IMR-90 (cell line): ENCODE data around the gene UBE2L3. TPM values are rescaled to one million over a fixed set of nuclear protein-coding genes. Genes with fewer than 3 reads are reported as not detected.

Source experiments
- ATAC-seq: fragments of 200-7000 bp; cut with Tn5 transposase; 2 replicates; pipeline ENCODE4 v1.9.1; 2020; ENCODE audit warnings: low read depth, mild to moderate bottlenecking, moderate library complexity
- BruUV-seq: library from RNA; stranded (reverse); fragments of 400-500 nt; replicated peaks from 2 replicates; lab custom pipeline; 2021; lab: Mats Ljungman, UMichigan
- CTCF ChIA-PET: fragments of 300-600 bp; formaldehyde crosslinking; extraction: SDS; loops from one replicate; lab custom pipeline; 2021; ENCODE audit warnings: antibody characterized with exemption; lab: Yijun Ruan, JAX
- POLR2A ChIA-PET: fragments of 300-600 bp; sonication (Branson Sonifier 250); formaldehyde crosslinking; loops from one replicate; lab custom pipeline; 2022; ENCODE audit warnings: antibody characterized with exemption; ENCODE audit not compliant: unreplicated experiment; lab: Charles Lee
- DNase-seq: peaks from one replicate; pipeline ENCODE4 v3.0.0; 2013
- H2AFZ ChIP-seq: replicated peaks from 2 replicates; pipeline ENCODE3; 2013; ENCODE audit warnings: low read length, mild to moderate bottlenecking; ENCODE audit not compliant: poor library complexity
- H2AK5ac ChIP-seq: 2 replicates; pipeline ENCODE4 v1.6.1; 2013; ENCODE audit warnings: low read depth, low read length, inconsistent platforms
- H2AK9ac ChIP-seq: replicated peaks from 2 replicates; pipeline ENCODE3; 2013; ENCODE audit warnings: mild to moderate bottlenecking, low read depth, low read length, moderate library complexity; ENCODE audit not compliant: poor library complexity
- H2BK120ac ChIP-seq: 2 replicates; pipeline ENCODE4 v1.6.1; 2013; ENCODE audit warnings: low read depth, low read length, inconsistent platforms
- H2BK15ac ChIP-seq: 3 replicates; pipeline ENCODE4 v1.6.1; 2013; ENCODE audit warnings: low read depth, low read length, inconsistent platforms
- H2BK20ac ChIP-seq: 2 replicates; pipeline ENCODE4 v1.6.1; 2013; ENCODE audit warnings: low read depth, mild to moderate bottlenecking, inconsistent platforms, low read length, moderate library complexity
- H2BK5ac ChIP-seq: 2 replicates; pipeline ENCODE4 v1.6.1; 2013; ENCODE audit warnings: mild to moderate bottlenecking, low read depth, low read length, inconsistent platforms; ENCODE audit not compliant: poor library complexity, severe bottlenecking
- H3K14ac ChIP-seq: replicated peaks from 2 replicates; pipeline ENCODE4 v1.6.1; 2013; ENCODE audit warnings: low read depth, low read length, inconsistent platforms
- H3K18ac ChIP-seq: 2 replicates; pipeline ENCODE4 v1.6.1; 2013; ENCODE audit warnings: low read depth, low read length, control low read depth
- H3K23ac ChIP-seq: 2 replicates; pipeline ENCODE4 v1.6.1; 2013; ENCODE audit warnings: low read depth, low read length, inconsistent platforms
- H3K27ac ChIP-seq: 2 replicates; pipeline ENCODE4 v1.5.1; 2013; ENCODE audit warnings: mild to moderate bottlenecking, control low read depth, low read length; ENCODE audit not compliant: insufficient read depth
- H3K27me3 ChIP-seq: 2 replicates; pipeline ENCODE4 v1.6.1; 2013; ENCODE audit warnings: low read length; ENCODE audit not compliant: control insufficient read depth, insufficient read depth
- H3K36me3 ChIP-seq: 2 replicates; pipeline ENCODE4 v1.6.1; 2013; ENCODE audit warnings: low read length, mixed read lengths; ENCODE audit not compliant: control insufficient read depth, insufficient read depth
- H3K4ac ChIP-seq: 2 replicates; pipeline ENCODE4 v1.6.1; 2013; ENCODE audit warnings: low read depth, low read length, inconsistent platforms
- H3K4me1 ChIP-seq: 2 replicates; pipeline ENCODE4 v1.6.1; 2013; ENCODE audit warnings: low read length, mixed read lengths; ENCODE audit not compliant: control insufficient read depth, insufficient read depth
- H3K4me2 ChIP-seq: 2 replicates; pipeline ENCODE4 v1.6.1; 2013; ENCODE audit warnings: low read depth, mild to moderate bottlenecking, control low read depth, low read length, moderate library complexity
- H3K4me3 ChIP-seq: 2 replicates; pipeline ENCODE4 v1.5.1; 2013; ENCODE audit warnings: low read depth, mild to moderate bottlenecking, control low read depth, low read length, moderate library complexity; ENCODE audit not compliant: insufficient read depth
- H3K56ac ChIP-seq: 2 replicates; pipeline ENCODE4 v1.6.1; 2013; ENCODE audit warnings: low read length, inconsistent platforms; ENCODE audit not compliant: insufficient read depth; ENCODE audit errors: extremely low read depth
- H3K79me1 ChIP-seq, 2 experiments: 2 replicates each; pipeline ENCODE4 v1.6.1; 2013; ENCODE audit warnings: low read length in 2 of 2, inconsistent platforms in 1 of 2, low read depth in 1 of 2
- H3K9ac ChIP-seq: 2 replicates; pipeline ENCODE4 v1.6.1; 2013; ENCODE audit warnings: low read depth, low read length, control low read depth
- H3K9me1 ChIP-seq: 2 replicates; pipeline ENCODE4 v1.6.1; 2013; ENCODE audit warnings: low read length, inconsistent platforms; ENCODE audit not compliant: insufficient read depth
- H3K9me3 ChIP-seq: 2 replicates; pipeline ENCODE4 v1.6.1; 2013; ENCODE audit warnings: low read length; ENCODE audit not compliant: control insufficient read depth, insufficient read depth
- H4K20me1 ChIP-seq: 2 replicates; pipeline ENCODE4 v1.6.1; 2013; ENCODE audit warnings: low read length, inconsistent platforms; ENCODE audit not compliant: insufficient read depth
- H4K5ac ChIP-seq: 2 replicates; pipeline ENCODE4 v1.6.1; 2013; ENCODE audit warnings: mild to moderate bottlenecking, low read depth, low read length, control low read depth
- H4K8ac ChIP-seq, 2 experiments: 2 replicates each; pipeline ENCODE4 v1.6.1; 2013; ENCODE audit warnings: low read depth in 2 of 2, low read length in 2 of 2, control low read depth in 1 of 2, inconsistent platforms in 1 of 2
- H4K91ac ChIP-seq: 2 replicates; pipeline ENCODE4 v1.6.1; 2013; ENCODE audit warnings: low read depth, low read length, inconsistent platforms; ENCODE audit not compliant: insufficient read depth
- BHLHE40 ChIP-seq: fragments of 150-350 bp; IDR thresholded peaks from 2 replicates; pipeline ENCODE4 v1.6.1; 2016; ENCODE audit warnings: mild to moderate bottlenecking, low read depth, low read length
- MAFK ChIP-seq: IDR thresholded peaks from 2 replicates; pipeline ENCODE4 v1.6.1; 2012; ENCODE audit warnings: low read depth, low read length, improper control_type of control experiment
- WGBS, 2 experiments: methylation state at CpG; one replicate each; pipeline versions ENCODE4 v1.1.5 to v1.1.7; 2013; ENCODE audit warnings: missing lambda C conversion rate in 2 of 2; ENCODE audit not compliant: insufficient read length in 1 of 2; ENCODE audit errors: extremely low coverage in 2 of 2; 5-methylcytosine and 5-hydroxymethylcytosine counted together
- dilution Hi-C: fragments of 300-500 bp; cut with HindIII; formaldehyde crosslinking; loops from one replicate; pipeline ENCODE4 v1.14.3; 2018; ENCODE audit warnings: low sequenced_read_pairs; ENCODE audit not compliant: unreplicated experiment
- in situ Hi-C: fragments of 300-500 bp; cut with MboI; formaldehyde crosslinking; loops from 3 replicates; pipeline ENCODE4 v1.14.3; 2019; ENCODE audit warnings: low sequenced_read_pairs, inconsistent platforms, mixed read lengths
- intact Hi-C: fragments of 100-400 bp; cut with micrococcal nuclease; formaldehyde crosslinking; loops from 2 replicates; pipeline ENCODE4 v1.10.0; 2022
- polyA plus RNA-seq, 3 experiments: library from polyadenylated mRNA; depleted of rRNA; stranded (reverse); fragments of >200 nt; gene quantifications; 2 replicates each; pipeline ENCODE4 v1.2.3, GENCODE V29; 2012; ENCODE audit warnings: low replicate concordance in 1 of 3
- total RNA-seq: library from RNA; depleted of rRNA; stranded (reverse); fragments of >200 nt; gene quantifications from 2 replicates; pipeline ENCODE4 v1.2.3, GENCODE V29; 2012

The UBE2L3 gene
- total and polyA plus RNA-seq, 2 of the 4 experiments (the other 2 are of a cell fraction) = 29.0 to 72.9 TPM

DNA sequence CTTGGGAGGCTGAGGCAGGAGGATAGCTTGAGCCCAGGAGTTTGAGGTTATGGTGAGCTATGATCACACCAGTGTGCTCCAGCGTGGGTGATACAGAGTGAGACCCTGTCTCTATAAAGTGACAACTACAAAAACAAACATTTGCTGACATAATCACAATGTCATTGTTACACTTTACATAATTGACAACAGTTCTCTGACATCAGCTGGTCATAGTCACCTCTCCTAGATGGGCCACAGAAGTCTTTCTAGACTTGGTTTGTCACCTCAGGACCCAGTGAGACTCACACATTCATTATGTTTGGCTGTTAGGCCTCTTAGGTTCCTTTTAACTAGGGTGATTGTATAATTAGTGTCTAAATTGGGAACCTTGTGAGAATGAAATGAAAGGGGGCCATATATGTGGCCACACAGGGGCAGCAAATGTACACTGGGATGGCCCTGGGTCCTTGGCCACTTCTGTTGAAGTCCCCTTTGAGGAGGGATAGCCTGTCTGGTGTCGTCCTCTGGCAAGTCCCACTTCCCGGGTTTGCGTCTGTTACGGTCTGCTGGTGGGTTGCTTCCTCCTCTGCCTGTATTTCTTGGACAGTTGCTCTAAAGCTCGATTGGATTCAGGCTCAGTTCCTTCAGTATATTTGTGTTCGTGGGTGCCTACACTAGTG is 92.5 kb downstream of the UBE2L3 start:
- Histone ChIP-seq H4K20me1 (no peaks in the 10 kb centered on the region), H3K9me3 (no peaks in the 10 kb centered on the region), H3K14ac (no peak overlapping the region), H3K23ac (no peak overlapping the region), H3K4me2 (no peak overlapping the region), H3K4ac (no peak overlapping the region), H2AK9ac (no peak overlapping the region), H3K27me3 (peaks cover 4% of the 10 kb centered on the region; the same call in 1 of the 2 replicates), H3K18ac (no peak overlapping the region), H4K8ac (no peak overlapping the region), H3K56ac (no peak overlapping the region), H3K9ac (no peak overlapping the region), H4K5ac (no peak overlapping the region), H2BK15ac (no peak overlapping the region), H3K9me1 (peaks cover 6% of the 10 kb centered on the region), H2BK120ac (no peak overlapping the region), H3K4me1 (no peaks in the 10 kb centered on the region; the same call in 1 of the 2 replicates), H2BK20ac (no peak overlapping the region), H3K36me3 (no peaks in the 10 kb centered on the region), H2AFZ (no peak overlapping the region), H2BK5ac (no peak overlapping the region), H3K27ac (no peak overlapping the region), H4K91ac (no peak overlapping the region), H3K4me3 (no peak overlapping the region), H2AK5ac (no peak overlapping the region), H3K79me1 (peaks cover 0 to 3% of the 10 kb centered on the region in 2 experiments; a peak in 1 of 4 replicates)
- peak; percentile 66 for TF ChIP-seq MAFK
- TF ChIP-seq BHLHE40 = no peak
- WGBS, 2 experiments = 72% methylated on average over 3 of the region's 7 CpGs; no CpG with 5 or more reads in 1 of the 2 experiments
- in situ Hi-C loops (no loop called here), dilution Hi-C loops (no loop called here), intact Hi-C loops (no loop called here)
- ATAC-seq (no peak), DNase-seq (no peak)
- ChIA-PET CTCF (no interaction called here), POLR2A (no interaction called here)
- no TSS peak for BruUV-seq
